GM12891 (cell line): ENCODE measurements around the gene SDR39U1. TPM values are rescaled to one million over a fixed set of nuclear protein-coding genes. Genes with fewer than 3 reads are reported as not detected.
"Not testable (repeated sequence)": the region's sequence is repeated elsewhere in the genome, so short reads cannot be mapped to it uniquely, and the experiment has no call there.

ENCODE experiments used
- DNase-seq: peaks from one replicate; pipeline ENCODE4 v3.0.0; 2011; ENCODE audit warnings: low spot score; ENCODE audit not compliant: insufficient read length
- FAIRE-seq: peaks from 2 replicates; lab custom pipeline; 2011; peaks lifted over from hg19 to GRCh38; lab: Jason Lieb, UNC
- PAX5 ChIP-seq: IDR thresholded peaks from 2 replicates; pipeline ENCODE4 v1.6.1; 2011; ENCODE audit warnings: low read length, moderate library complexity, mild to moderate bottlenecking; ENCODE audit not compliant: insufficient read depth, severe bottlenecking
- POLR2A ChIP-seq: IDR thresholded peaks from 2 replicates; pipeline ENCODE4 v1.6.1; 2011; ENCODE audit warnings: low read depth, low read length, control low read depth
- POLR2AphosphoS5 ChIP-seq: IDR thresholded peaks from 2 replicates; pipeline ENCODE4 v1.6.1; 2011; ENCODE audit warnings: low read depth, low read length, control low read depth
- POU2F2 ChIP-seq: IDR thresholded peaks from 2 replicates; pipeline ENCODE4 v1.6.1; 2011; ENCODE audit warnings: low read depth, mild to moderate bottlenecking, control low read depth, low read length, moderate library complexity
- SPI1 ChIP-seq: IDR thresholded peaks from 2 replicates; pipeline ENCODE4 v1.6.1; 2011; ENCODE audit warnings: low read depth, low read length, control low read depth
- TAF1 ChIP-seq: IDR thresholded peaks from 2 replicates; pipeline ENCODE4 v1.6.1; 2011; ENCODE audit warnings: low read depth, low read length, control low read depth
- polyA plus RNA-seq: library from polyadenylated mRNA; unstranded; fragments of >200 nt; gene quantifications from one replicate; pipeline ENCODE4 v1.2.1, GENCODE V29; 2012; ENCODE audit warnings: low read depth, missing spikeins, inconsistent platforms; ENCODE audit not compliant: missing spikeins

SDR39U1 gene
- polyA plus RNA-seq = 54.5 TPM

- DNase-seq (peak; percentile 91), FAIRE-seq (peak; percentile 97)
- TF ChIP-seq SPI1 = no peak
- TF ChIP-seq PAX5 = peak; percentile 26
- peak; percentile 83 for TF ChIP-seq POLR2AphosphoS5
- TF ChIP-seq POLR2A = peak; percentile 84
- TF ChIP-seq POU2F2 = 0 out of 2 replicates have a peak, but pooled peaks have one; percentile 67
- peak; percentile 44; the same call in 1 of the 2 replicates for TF ChIP-seq TAF1
Measured at GRCh38 chr14:24442240-24443052, at the start of gene SDR39U1. TSS of gene SDR39U1 (minus strand) at chr14:24442776. CDS start at chr14:24442769, 7 bp downstream.

- FAIRE-seq, DNase-seq: not testable (repeated sequence)
Measured at GRCh38 chr14:24491586-24492408, 49.2 kb upstream of the SDR39U1 start.

GRCh38 chr14:24483604-24484252, 41.2 kb upstream of the SDR39U1 start:
- TF ChIP-seq POLR2A (no peak), POU2F2 (no peak), SPI1 (no peak), PAX5 (no peak), TAF1 (no peak), POLR2AphosphoS5 (no peak)
- peak; percentile 26 for FAIRE-seq
- no peak for DNase-seq

- FAIRE-seq, DNase-seq: not testable (repeated sequence)
Measured at GRCh38 chr14:24482699-24483303, 40.2 kb upstream of the SDR39U1 start.

GRCh38 chr14:24481622-24482324, 39.2 kb upstream of the SDR39U1 start:
- FAIRE-seq (peak; percentile 84), DNase-seq (peak; percentile 70)

GRCh38 chr14:24479999-24480398, 37.4 kb upstream of the SDR39U1 start:
- DNase-seq, FAIRE-seq: not testable (repeated sequence)

More at GRCh38 chr14:24481622-24482324, 39.2 kb upstream of the SDR39U1 start:
- TF ChIP-seq TAF1 (no peak), POU2F2 (no peak), SPI1 (0 out of 2 replicates have a peak, but pooled peaks have one; percentile 13), POLR2AphosphoS5 (no peak)

GRCh38 chr14:24475261-24475660, 32.7 kb upstream of the SDR39U1 start:
- DNase-seq = no peak
- TF ChIP-seq POU2F2 (no peak), POLR2AphosphoS5 (no peak), PAX5 (no peak), POLR2A (no peak), SPI1 (no peak), TAF1 (no peak)
- no peak for FAIRE-seq

- no peak for DNase-seq
- TF ChIP-seq SPI1 = no peak
- TF ChIP-seq TAF1 = no peak
- TF ChIP-seq POLR2AphosphoS5 = no peak
- TF ChIP-seq POU2F2 = no peak
- no peak for TF ChIP-seq PAX5
- TF ChIP-seq POLR2A = no peak
- no peak for FAIRE-seq
Measured at GRCh38 chr14:24473211-24473610, 30.6 kb upstream of the SDR39U1 start.

GRCh38 chr14:24470450-24470849, 27.9 kb upstream of the SDR39U1 start:
- DNase-seq, FAIRE-seq: not testable (repeated sequence)

GRCh38 chr14:24465805-24466204, 23.2 kb upstream of the SDR39U1 start:
- FAIRE-seq = no peak

More at GRCh38 chr14:24465805-24466204, 23.2 kb upstream of the SDR39U1 start:
- DNase-seq = no peak
- TF ChIP-seq POLR2AphosphoS5 (no peak), SPI1 (peak; percentile 31)
